ENCODE data around the gene AEBP1.

Gene AEBP1

GRCh38 chr7:44106311-44107065 is 2.3 kb downstream of the AEBP1 start:
- no peak for DNase-seq

DNA sequence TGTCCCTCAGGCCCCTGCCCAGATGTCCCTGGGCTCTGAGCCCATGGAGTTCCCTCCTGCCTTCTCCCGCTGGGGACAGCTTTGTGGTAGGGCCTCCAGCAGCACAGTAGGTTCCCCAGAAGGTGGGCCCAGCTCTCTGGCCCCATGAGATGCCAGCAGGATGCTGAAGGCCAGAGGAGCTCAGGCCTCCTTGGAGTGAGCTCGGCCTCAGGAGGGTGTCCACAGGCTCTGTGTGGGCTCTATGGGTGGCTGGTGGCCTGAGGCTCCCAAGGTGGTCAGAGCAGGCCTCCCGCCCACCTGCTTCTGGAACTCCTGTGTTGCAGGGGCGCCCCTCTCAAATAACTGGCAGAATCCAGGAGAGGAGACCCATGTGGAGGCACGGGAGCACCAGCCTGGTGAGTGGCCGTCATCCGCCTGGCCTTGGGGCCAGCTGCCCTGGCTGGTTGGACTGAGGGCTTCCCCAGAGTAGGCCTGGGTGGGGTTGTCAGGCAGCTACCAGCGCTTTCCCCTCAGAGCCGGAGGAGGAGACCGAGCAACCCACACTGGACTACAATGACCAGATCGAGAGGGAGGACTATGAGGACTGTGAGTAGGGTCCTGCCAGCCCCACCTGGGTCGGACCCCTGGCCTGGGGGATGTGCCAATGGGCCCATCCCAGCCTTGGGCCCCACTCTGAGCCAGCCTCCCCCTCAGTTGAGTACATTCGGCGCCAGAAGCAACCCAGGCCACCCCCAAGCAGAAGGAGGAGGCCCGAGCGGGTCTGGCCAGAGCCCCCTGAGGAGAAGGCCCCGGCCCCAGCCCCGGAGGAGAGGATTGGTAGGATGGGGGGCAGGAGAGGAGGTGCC is 3.2 kb downstream of the AEBP1 start:
- DNase-seq = no peak

DNA sequence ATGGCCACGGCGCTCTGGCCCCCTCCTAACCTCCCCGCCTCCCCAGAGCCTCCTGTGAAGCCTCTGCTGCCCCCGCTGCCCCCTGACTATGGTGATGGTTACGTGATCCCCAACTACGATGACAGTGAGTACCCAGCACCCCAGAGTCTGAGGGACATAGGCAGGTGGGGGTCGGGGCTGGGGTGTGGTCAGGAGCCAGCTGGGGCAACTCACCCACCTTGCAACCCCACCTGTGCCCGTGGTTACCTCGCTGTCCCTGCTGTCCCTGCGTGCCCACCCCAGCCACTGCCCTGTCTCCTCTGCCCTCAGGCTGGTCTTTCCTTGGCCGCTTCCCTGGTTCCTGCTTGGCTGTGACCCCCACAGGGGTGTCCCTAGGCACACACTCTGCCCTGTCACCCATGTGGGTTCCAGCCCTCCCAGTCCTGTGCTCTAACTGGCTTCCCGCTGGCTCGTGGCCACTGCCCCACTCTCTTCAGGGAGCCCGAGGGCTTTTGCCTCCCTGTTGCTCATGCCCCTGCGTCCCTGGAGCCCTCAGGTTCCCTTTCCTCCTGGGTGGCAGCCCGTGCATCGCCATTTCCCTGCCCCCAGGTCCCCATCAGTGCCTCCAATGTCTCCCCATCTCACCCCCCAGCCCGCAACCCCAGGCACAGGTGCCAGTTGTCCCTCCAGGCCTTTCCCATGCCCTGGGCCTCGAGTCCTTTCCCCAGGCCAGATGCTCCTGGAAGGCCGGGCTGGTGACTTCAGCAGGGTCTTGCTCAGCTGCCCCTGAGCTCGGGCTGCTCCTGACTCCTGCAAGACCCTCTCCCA is 4.0 kb downstream of the AEBP1 start:
- DNase-seq = no peak

DNA sequence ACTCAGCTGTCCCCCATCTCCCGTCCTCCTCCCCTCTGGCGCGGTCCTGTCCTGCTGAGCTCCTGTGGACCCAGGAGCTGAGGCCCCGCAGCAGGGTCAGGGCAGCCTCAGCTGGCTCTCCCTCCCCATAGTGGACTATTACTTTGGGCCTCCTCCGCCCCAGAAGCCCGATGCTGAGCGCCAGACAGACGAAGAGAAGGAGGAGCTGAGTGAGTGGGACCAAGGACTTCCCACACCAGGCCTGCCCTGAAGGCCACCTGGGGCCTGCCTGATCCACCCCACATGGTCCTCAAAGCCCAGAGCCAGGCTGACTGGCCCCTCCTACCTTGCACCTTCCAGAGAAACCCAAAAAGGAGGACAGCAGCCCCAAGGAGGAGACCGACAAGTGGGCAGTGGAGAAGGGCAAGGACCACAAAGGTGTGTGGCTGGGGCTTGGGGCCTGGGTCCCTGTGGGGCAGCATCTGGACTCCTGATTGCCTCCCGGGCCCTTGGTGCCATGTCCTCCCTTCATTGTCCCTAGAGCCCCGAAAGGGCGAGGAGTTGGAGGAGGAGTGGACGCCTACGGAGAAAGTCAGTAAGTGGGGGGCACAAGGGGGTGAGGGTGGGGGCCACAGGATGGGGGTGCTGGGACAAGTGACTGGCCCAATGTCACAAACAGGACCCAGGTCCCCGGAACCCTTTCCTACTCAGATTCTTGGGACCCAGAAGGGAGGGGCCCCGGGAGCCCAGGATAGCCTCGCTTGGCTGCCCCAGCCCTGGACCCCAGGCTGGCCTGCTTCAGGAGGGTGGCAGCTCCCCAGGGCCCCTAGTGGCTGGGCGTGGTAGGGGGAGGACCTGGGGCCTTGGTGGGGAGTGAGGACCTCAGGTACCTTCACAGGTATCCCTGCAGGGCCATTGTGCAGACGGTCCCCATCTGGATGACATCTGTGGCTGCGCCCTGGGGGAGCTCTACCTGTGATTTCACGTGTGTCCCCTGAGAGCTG is 4.9 kb downstream of the AEBP1 start:
- DNase-seq = no peak

DNA sequence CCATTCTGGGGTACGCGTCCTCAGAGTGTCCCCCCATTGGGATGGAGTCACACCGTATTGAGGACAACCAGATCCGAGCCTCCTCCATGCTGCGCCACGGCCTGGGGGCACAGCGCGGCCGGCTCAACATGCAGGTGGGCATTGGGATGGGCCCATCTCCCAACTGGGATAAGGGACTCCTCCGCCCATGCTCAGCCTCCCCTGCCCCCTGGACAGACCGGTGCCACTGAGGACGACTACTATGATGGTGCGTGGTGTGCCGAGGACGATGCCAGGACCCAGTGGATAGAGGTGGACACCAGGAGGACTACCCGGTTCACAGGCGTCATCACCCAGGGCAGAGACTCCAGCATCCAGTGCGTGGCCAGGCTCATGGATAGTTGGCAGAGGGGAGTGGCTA is 5.8 kb downstream of the AEBP1 start:
- no peak for DNase-seq

- DNase-seq = no peak
Measured at GRCh38 chr7:44110719-44111635, 6.8 kb downstream of the AEBP1 start.

DNA sequence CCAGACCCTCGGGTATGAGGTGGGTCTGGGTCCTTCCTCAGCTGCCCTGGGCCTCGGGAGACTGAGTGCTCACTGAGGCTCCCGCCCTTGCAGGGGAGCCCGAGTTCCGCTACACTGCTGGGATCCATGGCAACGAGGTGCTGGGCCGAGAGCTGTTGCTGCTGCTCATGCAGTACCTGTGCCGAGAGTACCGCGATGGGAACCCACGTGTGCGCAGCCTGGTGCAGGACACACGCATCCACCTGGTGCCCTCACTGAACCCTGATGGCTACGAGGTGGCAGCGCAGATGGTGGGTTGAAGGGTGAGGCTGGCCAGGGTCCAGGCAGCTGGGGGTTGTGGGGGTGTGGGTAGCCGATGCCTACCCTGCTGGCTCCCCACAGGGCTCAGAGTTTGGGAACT is 7.6 kb downstream of the AEBP1 start:
- DNase-seq = no peak

- DNase-seq = no peak
Measured at GRCh38 chr7:44112231-44112996, 8.3 kb downstream of the AEBP1 start.

- DNase-seq = no peak
Measured at GRCh38 chr7:44112997-44113763, 9.0 kb downstream of the AEBP1 start.

- no peak for DNase-seq
Measured at GRCh38 chr7:44113764-44114354, 9.7 kb downstream of the AEBP1 start.

- DNase-seq = no peak
Measured at GRCh38 chr7:44114586-44115310, 10.6 kb downstream of the AEBP1 start.

DNA sequence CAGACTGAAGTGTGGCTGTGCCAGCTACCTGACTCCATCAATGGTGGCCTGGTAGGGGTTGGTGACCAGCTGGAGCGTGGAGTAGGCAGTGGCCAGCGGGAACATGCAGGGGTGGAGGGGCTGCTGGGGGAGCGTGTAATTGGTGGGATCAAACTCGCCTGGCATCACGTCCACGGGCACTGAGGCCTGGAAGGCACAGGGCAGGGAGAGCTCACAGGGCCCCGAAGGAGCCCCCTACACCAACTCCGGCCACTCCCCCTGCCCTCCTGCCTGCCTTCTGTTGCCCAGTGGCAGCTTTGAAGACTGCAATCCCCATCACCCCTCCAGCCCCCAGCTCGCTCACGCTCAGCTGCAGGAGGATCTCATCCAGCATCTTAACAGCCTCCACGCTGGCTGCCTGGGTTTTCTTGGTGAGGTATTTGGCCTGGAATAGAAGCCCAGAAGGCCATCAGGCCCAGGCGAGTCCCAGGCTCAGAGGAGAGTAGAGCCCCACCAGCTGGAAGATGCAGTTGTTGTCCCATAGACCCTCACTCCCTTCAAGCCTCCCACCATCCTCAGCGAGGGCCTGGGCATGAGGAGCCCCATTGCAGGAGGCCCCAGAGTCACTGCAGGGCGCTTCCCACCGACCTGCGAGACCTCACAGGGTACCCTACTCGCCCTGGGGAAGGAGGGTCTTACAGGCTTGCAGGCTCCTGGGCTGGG is 12.1 kb downstream of the AEBP1 start:
- DNase-seq = no peak

DNA sequence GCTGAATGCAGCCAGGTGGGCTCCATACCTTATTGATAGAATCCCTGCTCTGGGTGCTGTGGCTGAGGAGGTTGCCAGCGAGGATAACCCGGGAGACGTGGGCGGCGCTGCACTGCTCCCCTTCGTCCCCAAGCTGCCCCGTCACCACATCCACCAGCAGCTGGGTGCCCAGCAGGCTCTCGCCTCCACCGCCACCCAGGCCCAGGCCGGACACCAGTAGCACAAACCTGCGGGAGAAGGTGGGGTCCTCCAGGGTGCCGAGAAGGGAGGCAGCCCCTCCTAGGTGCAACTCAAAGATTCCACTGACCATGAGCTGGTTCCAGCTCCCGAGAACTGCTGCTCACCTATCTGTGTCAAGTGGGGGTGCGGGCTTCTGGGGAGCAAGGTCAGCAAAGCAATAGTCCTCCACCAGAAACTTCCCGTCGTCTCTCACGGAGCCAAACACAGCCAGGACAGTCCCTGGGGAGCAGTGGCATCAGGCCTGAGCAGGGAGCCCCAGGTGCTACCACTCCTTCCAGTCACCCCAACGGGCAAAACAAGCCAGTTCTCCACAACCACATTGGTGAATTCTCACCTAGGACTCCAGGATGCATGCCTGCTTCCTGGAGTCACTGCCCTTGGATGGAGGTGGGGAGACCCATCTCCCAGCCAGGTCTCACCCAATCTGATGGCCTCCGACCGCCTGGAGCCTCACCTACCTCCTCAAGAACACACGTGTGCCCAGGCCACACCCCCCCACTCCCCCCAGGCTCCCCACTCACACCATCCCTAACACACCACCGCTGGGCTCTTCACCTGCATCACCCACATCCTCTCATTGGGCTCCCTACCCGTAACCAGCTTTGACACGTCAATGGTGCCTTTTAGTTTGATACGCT is 12.9 kb downstream of the AEBP1 start:
- no peak for DNase-seq

GRCh38 chr7:44117801-44118429 is 13.8 kb downstream of the AEBP1 start:
- no peak for DNase-seq

- DNase-seq = no peak
Measured at GRCh38 chr7:44119829-44120380, 15.8 kb downstream of the AEBP1 start.

GRCh38 chr7:44120395-44120794 is 16.2 kb downstream of the AEBP1 start:
- DNase-seq = no peak

Measured in fibroblast of skin of right quadriceps (primary cell).